ENCODE measurements around the gene TAS2R46. TPM values are rescaled to one million over a fixed set of nuclear protein-coding genes. Genes with fewer than 3 reads are reported as not detected.
"Not testable (repeated sequence)": the region's sequence is repeated elsewhere in the genome, so short reads cannot be mapped to it uniquely, and the experiment has no call there.

TAS2R46 gene
- 1.3 and 2.0 TPM in 2 replicates for total RNA-seq

GRCh38 chr12:11062194-11062593 lies at the start of gene TAS2R46:
TAS2R46 (minus strand) TSS chr12:11062294; CDS start chr12:11062294, 0 bp downstream.
- H3K36me3 Mint-ChIP-seq (ENCODE audit: low read depth); H3K9me3 Mint-ChIP-seq; H3K27ac Mint-ChIP-seq; H3K4me1 Mint-ChIP-seq (ENCODE audit: low read depth); H3K27me3 Mint-ChIP-seq (ENCODE audit: low read depth); DNase-seq (ENCODE audit: low spot score); H3K4me3 Mint-ChIP-seq (ENCODE audit: low read depth); intact Hi-C loops (cut with micrococcal nuclease): not testable (repeated sequence)

GRCh38 chr12:11111213-11111612 lies 49.1 kb upstream of the TAS2R46 start:
- intact Hi-C loops (cut with micrococcal nuclease); H3K27me3 Mint-ChIP-seq (ENCODE audit: low read depth); H3K4me3 Mint-ChIP-seq (ENCODE audit: low read depth); DNase-seq (ENCODE audit: low spot score); H3K27ac Mint-ChIP-seq: not testable (repeated sequence)
- peaks cover 21% of the 10 kb centered on the region for H3K4me1 Mint-ChIP-seq (ENCODE audit: low read depth)
- H3K9me3 Mint-ChIP-seq, result peaks cover 76% of the 10 kb centered on the region
- H3K36me3 Mint-ChIP-seq (ENCODE audit: low read depth), result peaks cover 94% of the 10 kb centered on the region

GRCh38 chr12:11108862-11109261 lies 46.8 kb upstream of the TAS2R46 start:
- Mint-ChIP-seq H3K4me1 (ENCODE audit: low read depth) (peaks cover 21% of the 10 kb centered on the region), H3K27me3 (ENCODE audit: low read depth) (no peaks in the 10 kb centered on the region), H3K27ac (no peak overlapping the region), H3K4me3 (ENCODE audit: low read depth) (no peak overlapping the region), H3K9me3 (peaks cover 61% of the 10 kb centered on the region), H3K36me3 (ENCODE audit: low read depth) (peaks cover 77% of the 10 kb centered on the region)
- DNase-seq (ENCODE audit: low spot score), result no peak
- intact Hi-C loops (cut with micrococcal nuclease), result no loop called here

GRCh38 chr12:11107719-11108118 lies 45.6 kb upstream of the TAS2R46 start:
- Mint-ChIP-seq H3K9me3 (peaks cover 56% of the 10 kb centered on the region), H3K27ac (no peak overlapping the region)

GRCh38 chr12:11106288-11106687 lies 44.2 kb upstream of the TAS2R46 start:
- intact Hi-C loops (cut with micrococcal nuclease), result no loop called here
- no peaks in the 10 kb centered on the region for H3K27me3 Mint-ChIP-seq (ENCODE audit: low read depth)
- H3K4me1 Mint-ChIP-seq (ENCODE audit: low read depth), result peaks cover 14% of the 10 kb centered on the region
- peaks cover 69% of the 10 kb centered on the region for H3K36me3 Mint-ChIP-seq (ENCODE audit: low read depth)
- peaks cover 51% of the 10 kb centered on the region for H3K9me3 Mint-ChIP-seq
- H3K27ac Mint-ChIP-seq, result no peak overlapping the region
- no peak overlapping the region for H3K4me3 Mint-ChIP-seq (ENCODE audit: low read depth)
- DNase-seq (ENCODE audit: low spot score), result no peak

More at GRCh38 chr12:11107719-11108118, 45.6 kb upstream of the TAS2R46 start:
- Mint-ChIP-seq H3K36me3 (ENCODE audit: low read depth) (peaks cover 76% of the 10 kb centered on the region), H3K4me1 (ENCODE audit: low read depth) (peaks cover 17% of the 10 kb centered on the region), H3K27me3 (ENCODE audit: low read depth) (no peaks in the 10 kb centered on the region), H3K4me3 (ENCODE audit: low read depth) (no peak overlapping the region)
- intact Hi-C loops (cut with micrococcal nuclease), result no loop called here
- DNase-seq (ENCODE audit: low spot score), result no peak

- H3K9me3 Mint-ChIP-seq, result peaks cover 43% of the 10 kb centered on the region
- H3K4me3 Mint-ChIP-seq (ENCODE audit: low read depth), result no peak overlapping the region
- peaks cover 13% of the 10 kb centered on the region for H3K4me1 Mint-ChIP-seq (ENCODE audit: low read depth)
- H3K36me3 Mint-ChIP-seq (ENCODE audit: low read depth), result peaks cover 65% of the 10 kb centered on the region
- no peak for DNase-seq (ENCODE audit: low spot score)
- no peaks in the 10 kb centered on the region for H3K27me3 Mint-ChIP-seq (ENCODE audit: low read depth)
- no peak overlapping the region for H3K27ac Mint-ChIP-seq
- intact Hi-C loops (cut with micrococcal nuclease), result no loop called here
These were observed 43.5 kb upstream of the TAS2R46 start for GRCh38 chr12:11105546-11105945.

GRCh38 chr12:11094910-11095309 lies 32.8 kb upstream of the TAS2R46 start:
- H3K4me3 Mint-ChIP-seq (ENCODE audit: low read depth); H3K27me3 Mint-ChIP-seq (ENCODE audit: low read depth); DNase-seq (ENCODE audit: low spot score); H3K9me3 Mint-ChIP-seq; intact Hi-C loops (cut with micrococcal nuclease); H3K4me1 Mint-ChIP-seq (ENCODE audit: low read depth); H3K27ac Mint-ChIP-seq: not testable (repeated sequence)
- peaks cover 26% of the 10 kb centered on the region for H3K36me3 Mint-ChIP-seq (ENCODE audit: low read depth)

- Mint-ChIP-seq H3K4me1 (ENCODE audit: low read depth) (peaks cover 1% of the 10 kb centered on the region), H3K36me3 (ENCODE audit: low read depth) (peaks cover 12% of the 10 kb centered on the region), H3K27ac (no peak within 1 kb of the TSS), H3K27me3 (ENCODE audit: low read depth) (no peaks in the 10 kb centered on the region), H3K9me3 (no peaks in the 10 kb centered on the region), H3K4me3 (ENCODE audit: low read depth) (no peak within 1 kb of the TSS)
- intact Hi-C loops (cut with micrococcal nuclease), result no loop called here
- no peak for DNase-seq (ENCODE audit: low spot score)
These were observed 30.0 kb upstream of the TAS2R46 start, which contains the start of gene TAS2R43 for GRCh38 chr12:11092128-11092527. TAS2R43 (minus strand) TSS chr12:11092313; CDS start chr12:11092229, 84 bp downstream.

GRCh38 chr12:11089246-11089645 lies 27.2 kb upstream of the TAS2R46 start:
- intact Hi-C loops (cut with micrococcal nuclease), result no loop called here
- H3K9me3 Mint-ChIP-seq, result peaks cover under 1% of the 10 kb centered on the region
- H3K27ac Mint-ChIP-seq, result no peak overlapping the region
- DNase-seq (ENCODE audit: low spot score), result no peak
- peaks cover 16% of the 10 kb centered on the region for H3K36me3 Mint-ChIP-seq (ENCODE audit: low read depth)
- H3K4me1 Mint-ChIP-seq (ENCODE audit: low read depth), result peaks cover 6% of the 10 kb centered on the region
- no peak overlapping the region for H3K4me3 Mint-ChIP-seq (ENCODE audit: low read depth)
- H3K27me3 Mint-ChIP-seq (ENCODE audit: low read depth), result no peaks in the 10 kb centered on the region

GRCh38 chr12:11085419-11085818 lies 23.3 kb upstream of the TAS2R46 start:
- intact Hi-C loops (cut with micrococcal nuclease), result no loop called here

GRCh38 chr12:11081987-11082386 lies 19.9 kb upstream of the TAS2R46 start:
- no peaks in the 10 kb centered on the region for H3K27me3 Mint-ChIP-seq (ENCODE audit: low read depth)
- peaks cover 15% of the 10 kb centered on the region for H3K9me3 Mint-ChIP-seq
- peaks cover 25% of the 10 kb centered on the region for H3K36me3 Mint-ChIP-seq (ENCODE audit: low read depth)
- no peak overlapping the region for H3K4me3 Mint-ChIP-seq (ENCODE audit: low read depth)
- no peak overlapping the region for H3K27ac Mint-ChIP-seq
- peaks cover 6% of the 10 kb centered on the region for H3K4me1 Mint-ChIP-seq (ENCODE audit: low read depth)
- intact Hi-C loops (cut with micrococcal nuclease), result no loop called here
- no peak for DNase-seq (ENCODE audit: low spot score)

More at GRCh38 chr12:11085419-11085818, 23.3 kb upstream of the TAS2R46 start:
- Mint-ChIP-seq H3K4me1 (ENCODE audit: low read depth) (peaks cover 6% of the 10 kb centered on the region), H3K36me3 (ENCODE audit: low read depth) (peaks cover 23% of the 10 kb centered on the region), H3K4me3 (ENCODE audit: low read depth) (no peak overlapping the region), H3K9me3 (peaks cover 13% of the 10 kb centered on the region), H3K27me3 (ENCODE audit: low read depth) (no peaks in the 10 kb centered on the region), H3K27ac (no peak overlapping the region)
- DNase-seq (ENCODE audit: low spot score), result no peak

- Mint-ChIP-seq H3K9me3 (peaks cover 11% of the 10 kb centered on the region), H3K4me1 (ENCODE audit: low read depth) (peaks cover 3% of the 10 kb centered on the region), H3K4me3 (ENCODE audit: low read depth) (no peak overlapping the region), H3K36me3 (ENCODE audit: low read depth) (peaks cover 10% of the 10 kb centered on the region), H3K27ac (no peak overlapping the region), H3K27me3 (ENCODE audit: low read depth) (no peaks in the 10 kb centered on the region)
- intact Hi-C loops (cut with micrococcal nuclease), result no loop called here
- DNase-seq (ENCODE audit: low spot score), result no peak
These were observed 16.2 kb upstream of the TAS2R46 start for GRCh38 chr12:11078246-11078645.

- Mint-ChIP-seq H3K36me3 (ENCODE audit: low read depth) (peaks cover 10% of the 10 kb centered on the region), H3K4me1 (ENCODE audit: low read depth) (peaks cover 3% of the 10 kb centered on the region), H3K27ac (no peak overlapping the region), H3K9me3 (peaks cover 4% of the 10 kb centered on the region), H3K27me3 (ENCODE audit: low read depth) (no peaks in the 10 kb centered on the region), H3K4me3 (ENCODE audit: low read depth) (no peak overlapping the region)
- DNase-seq (ENCODE audit: low spot score), result no peak
- intact Hi-C loops (cut with micrococcal nuclease), result no loop called here
These were observed 13.5 kb upstream of the TAS2R46 start for GRCh38 chr12:11075642-11076041.

- Mint-ChIP-seq H3K4me1 (ENCODE audit: low read depth) (peaks cover 3% of the 10 kb centered on the region), H3K36me3 (ENCODE audit: low read depth) (peaks cover 9% of the 10 kb centered on the region), H3K27ac (no peak overlapping the region), H3K4me3 (ENCODE audit: low read depth) (no peak overlapping the region), H3K9me3 (no peaks in the 10 kb centered on the region), H3K27me3 (ENCODE audit: low read depth) (no peaks in the 10 kb centered on the region)
- DNase-seq (ENCODE audit: low spot score), result no peak
- intact Hi-C loops (cut with micrococcal nuclease), result loop anchor here (2.0 kb wide), 1 partner anchor 57 kb away; no protein-coding TSS in a partner anchor
These were observed 9.3 kb upstream of the TAS2R46 start for GRCh38 chr12:11071414-11071813.
